ENCODE results near the gene PHETA1.

DNA sequence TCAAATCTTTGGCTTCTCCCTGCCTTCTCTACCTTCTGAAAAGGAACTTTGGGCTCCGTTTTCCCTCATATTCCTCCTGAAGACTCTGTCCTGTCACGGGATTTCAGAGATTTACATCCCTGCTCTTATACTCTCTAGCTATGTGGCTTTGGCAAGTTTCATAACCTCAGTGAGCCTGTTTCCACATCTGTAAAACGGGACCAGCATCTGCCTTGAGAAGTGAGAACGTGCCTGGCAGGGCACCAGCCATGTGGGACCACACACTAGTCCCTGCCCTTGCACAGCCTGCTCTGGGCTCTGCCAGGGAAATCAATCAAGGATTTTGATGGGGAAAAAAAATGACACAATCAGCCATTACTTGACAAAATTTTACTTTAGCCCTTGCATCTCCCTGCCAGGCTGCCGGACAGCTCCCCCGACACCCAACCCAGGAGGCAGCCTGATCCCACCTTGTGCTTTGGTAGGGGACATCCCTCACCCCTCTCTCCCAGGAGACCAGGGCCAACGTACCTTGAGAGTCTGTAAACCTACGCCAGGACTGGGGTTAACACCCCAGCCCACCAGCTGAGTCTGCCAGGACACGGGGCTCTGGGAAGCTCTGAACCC, 8.5 kb downstream of the PHETA1 start:
- TF ChIP-seq, protein P1, sequence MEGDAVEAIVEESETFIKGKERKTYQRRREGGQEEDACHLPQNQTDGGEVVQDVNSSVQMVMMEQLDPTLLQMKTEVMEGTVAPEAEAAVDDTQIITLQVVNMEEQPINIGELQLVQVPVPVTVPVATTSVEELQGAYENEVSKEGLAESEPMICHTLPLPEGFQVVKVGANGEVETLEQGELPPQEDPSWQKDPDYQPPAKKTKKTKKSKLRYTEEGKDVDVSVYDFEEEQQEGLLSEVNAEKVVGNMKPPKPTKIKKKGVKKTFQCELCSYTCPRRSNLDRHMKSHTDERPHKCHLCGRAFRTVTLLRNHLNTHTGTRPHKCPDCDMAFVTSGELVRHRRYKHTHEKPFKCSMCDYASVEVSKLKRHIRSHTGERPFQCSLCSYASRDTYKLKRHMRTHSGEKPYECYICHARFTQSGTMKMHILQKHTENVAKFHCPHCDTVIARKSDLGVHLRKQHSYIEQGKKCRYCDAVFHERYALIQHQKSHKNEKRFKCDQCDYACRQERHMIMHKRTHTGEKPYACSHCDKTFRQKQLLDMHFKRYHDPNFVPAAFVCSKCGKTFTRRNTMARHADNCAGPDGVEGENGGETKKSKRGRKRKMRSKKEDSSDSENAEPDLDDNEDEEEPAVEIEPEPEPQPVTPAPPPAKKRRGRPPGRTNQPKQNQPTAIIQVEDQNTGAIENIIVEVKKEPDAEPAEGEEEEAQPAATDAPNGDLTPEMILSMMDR (IDR thresholded peaks at IDR 0.05), result no peak
- no peak for TF ChIP-seq POLR2A (IDR thresholded peaks at IDR 0.05)

Measured in testis (tissue), 2 donors.